Renal pelvis (tissue), 12 donors: ENCODE data around the gene SFXN2. TPM values are rescaled to one million over a fixed set of nuclear protein-coding genes. Genes with fewer than 3 reads are reported as not detected.
"Not testable (repeated sequence)": the region's sequence is repeated elsewhere in the genome, so short reads cannot be mapped to it uniquely, and the experiment has no call there.

Source experiments
- DNase-seq: peaks from one replicate; pipeline ENCODE4 v3.0.0-alpha.2; 2013
- long read RNA-seq, 16 experiments: transcript quantifications; one replicate each; lab custom pipeline, GENCODE V29; 2026
- polyA plus RNA-seq, 3 donors: library from polyadenylated mRNA; unstranded; fragments of 120-200 nt; gene quantifications; one replicate each; pipeline ENCODE4 v1.2.1, GENCODE V29; 2013; ENCODE audit not compliant: insufficient read length in 3 of 3

SFXN2 gene
- 10 to 100 TPM; 53.6 to 80.0 (median 70.4) TPM for polyA plus RNA-seq
- long read RNA-seq, donor 1, full-length matches to known transcripts = 13 of 18 reads
- long read RNA-seq, donor 1, partial matches to known transcripts = 0 of 18 reads
- long read RNA-seq, donor 1, other reads (novel, unspliced or antisense) = 5 of 18 reads
- long read RNA-seq, donor 2, full-length matches to known transcripts = 7 of 7 reads
- long read RNA-seq, donor 2, partial matches to known transcripts = 0 of 7 reads
- long read RNA-seq, donor 2, other reads (novel, unspliced or antisense) = 0 of 7 reads
- long read RNA-seq, donor 3, full-length matches to known transcripts = 7 of 7 reads
- long read RNA-seq, donor 3, partial matches to known transcripts = 0 of 7 reads
- long read RNA-seq, donor 3, other reads (novel, unspliced or antisense) = 0 of 7 reads
- long read RNA-seq, donor 4, full-length matches to known transcripts = 4 of 4 reads
- long read RNA-seq, donor 4, partial matches to known transcripts = 0 of 4 reads
- long read RNA-seq, donor 4, other reads (novel, unspliced or antisense) = 0 of 4 reads
- long read RNA-seq, donor 5, full-length matches to known transcripts = 4 of 4 reads
- long read RNA-seq, donor 5, partial matches to known transcripts = 0 of 4 reads
- long read RNA-seq, donor 5, other reads (novel, unspliced or antisense) = 0 of 4 reads
- long read RNA-seq, donor 6, full-length matches to known transcripts = 3 of 3 reads
- long read RNA-seq, donor 6, partial matches to known transcripts = 0 of 3 reads
- long read RNA-seq, donor 6, other reads (novel, unspliced or antisense) = 0 of 3 reads
- long read RNA-seq, donor 7, full-length matches to known transcripts = 4 of 4 reads
- long read RNA-seq, donor 7, partial matches to known transcripts = 0 of 4 reads
- long read RNA-seq, donor 7, other reads (novel, unspliced or antisense) = 0 of 4 reads
- long read RNA-seq, donor 8 = 0 reads
- long read RNA-seq, donor 9, full-length matches to known transcripts = 15 of 15 reads
- long read RNA-seq, donor 9, partial matches to known transcripts = 0 of 15 reads
- long read RNA-seq, donor 9, other reads (novel, unspliced or antisense) = 0 of 15 reads
- long read RNA-seq, donor 10, full-length matches to known transcripts = 12 of 19 reads
- long read RNA-seq, donor 10, partial matches to known transcripts = 7 of 19 reads
- long read RNA-seq, donor 10, other reads (novel, unspliced or antisense) = 0 of 19 reads
- long read RNA-seq, donor 11, full-length matches to known transcripts = 8 of 8 reads
- long read RNA-seq, donor 11, partial matches to known transcripts = 0 of 8 reads
- long read RNA-seq, donor 11, other reads (novel, unspliced or antisense) = 0 of 8 reads
- long read RNA-seq, donor 12, full-length matches to known transcripts = 10 of 10 reads
- long read RNA-seq, donor 12, partial matches to known transcripts = 0 of 10 reads
- long read RNA-seq, donor 12, other reads (novel, unspliced or antisense) = 0 of 10 reads
- long read RNA-seq, donor 13, full-length matches to known transcripts = 5 of 5 reads
- long read RNA-seq, donor 13, partial matches to known transcripts = 0 of 5 reads
- long read RNA-seq, donor 13, other reads (novel, unspliced or antisense) = 0 of 5 reads
- long read RNA-seq, donor 14 = 0 reads
- long read RNA-seq, donor 15, full-length matches to known transcripts = 5 of 5 reads
- long read RNA-seq, donor 15, partial matches to known transcripts = 0 of 5 reads
- long read RNA-seq, donor 15, other reads (novel, unspliced or antisense) = 0 of 5 reads
- long read RNA-seq, donor 16, full-length matches to known transcripts = 12 of 12 reads
- long read RNA-seq, donor 16, partial matches to known transcripts = 0 of 12 reads
- long read RNA-seq, donor 16, other reads (novel, unspliced or antisense) = 0 of 12 reads

DNA sequence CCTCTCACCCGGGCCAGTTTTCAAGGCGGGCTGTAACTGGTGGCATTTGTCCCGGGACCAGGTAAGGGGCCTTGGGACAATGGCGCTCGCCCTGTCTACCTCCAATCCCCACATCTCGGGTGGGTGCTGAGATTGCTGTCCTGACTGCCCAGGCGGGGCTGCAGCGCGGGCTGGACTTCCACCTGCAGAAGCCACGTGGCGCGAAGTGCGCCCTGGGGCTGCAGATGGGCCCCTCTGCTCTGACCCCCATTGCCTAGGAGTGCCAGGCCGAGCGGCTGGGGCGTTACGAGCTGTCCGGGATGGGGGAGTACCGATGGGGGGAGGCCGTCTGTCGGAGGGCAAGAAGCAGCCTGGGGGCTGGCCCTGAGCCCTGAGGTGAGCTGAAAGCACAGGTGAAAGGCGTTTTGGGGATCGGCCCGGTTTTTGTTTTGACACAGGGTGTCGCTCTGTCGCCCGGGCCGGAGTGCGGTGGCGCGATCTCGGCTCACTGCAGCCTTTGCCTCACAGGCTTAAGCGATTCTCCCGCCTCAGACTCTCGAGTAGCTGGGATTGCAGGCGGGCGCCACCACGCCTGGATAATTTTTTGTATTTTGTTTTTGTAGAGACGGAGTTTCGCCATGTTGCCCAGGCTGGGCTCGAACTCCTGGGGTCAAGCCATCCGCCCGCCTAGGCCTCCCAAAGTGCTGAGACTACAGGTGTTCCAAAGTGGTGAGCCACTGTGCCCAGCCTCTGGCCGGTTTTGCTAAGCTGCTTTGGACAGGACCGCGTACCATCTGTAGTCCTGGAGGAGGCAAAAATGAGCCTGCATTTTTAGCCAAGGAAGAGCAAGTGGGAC is at the start of gene SFXN2:
Gene SFXN2 (plus strand): TSS at position 16 of the 835 bp plus-strand sequence. CDS start 12,001 bp downstream, outside the sequence.
- no peak for DNase-seq

GRCh38 chr10:102665904-102666509 is 48.4 kb upstream of the SFXN2 start:
- DNase-seq = no peak

GRCh38 chr10:102667411-102667810 is 47.0 kb upstream of the SFXN2 start:
- not testable (repeated sequence) for DNase-seq

- no peak for DNase-seq
Measured at GRCh38 chr10:102668326-102669107, 45.9 kb upstream of the SFXN2 start.

DNA sequence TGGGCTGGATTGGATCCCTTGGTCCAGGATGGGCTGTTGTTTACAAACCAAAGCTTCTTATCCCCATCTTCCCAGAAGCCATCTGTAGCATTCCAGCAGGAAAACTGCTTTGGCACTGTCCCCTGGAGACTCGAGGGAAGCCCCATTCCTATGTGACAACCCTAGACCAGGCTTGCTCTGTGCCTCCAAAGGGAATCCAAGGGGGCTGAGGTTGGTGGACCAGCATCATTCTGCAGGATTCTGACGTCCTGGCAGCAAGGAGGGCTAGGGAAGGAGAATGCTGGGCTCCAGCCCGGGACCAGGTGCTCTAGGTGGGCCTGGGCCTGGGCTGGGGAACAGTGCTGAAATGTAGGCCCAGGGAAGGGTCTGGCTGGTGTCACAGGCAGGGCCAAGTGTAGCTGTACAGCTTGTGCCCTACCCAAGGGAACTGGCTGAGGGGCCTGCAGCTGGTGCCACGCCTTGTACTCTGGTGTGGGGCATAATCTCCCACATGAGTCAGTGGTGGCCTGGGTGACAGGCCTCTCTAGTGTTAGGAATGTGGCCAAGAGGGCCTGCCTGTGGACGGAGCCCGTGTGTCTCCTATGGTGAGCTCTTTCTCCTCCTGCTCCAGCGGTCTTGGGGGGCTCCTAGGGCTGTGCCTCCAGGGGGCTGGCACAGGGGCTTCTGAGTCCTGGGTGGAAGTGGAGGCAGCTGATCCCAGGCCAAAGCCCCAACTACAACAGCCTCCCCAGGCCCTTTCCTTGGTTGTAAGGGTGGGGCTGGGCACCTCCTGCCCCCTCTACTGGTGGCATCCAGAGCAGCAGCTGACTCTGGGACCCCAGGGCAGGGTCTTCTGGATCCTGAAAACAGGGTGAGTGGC is 45.0 kb upstream of the SFXN2 start:
- no peak for DNase-seq

DNA sequence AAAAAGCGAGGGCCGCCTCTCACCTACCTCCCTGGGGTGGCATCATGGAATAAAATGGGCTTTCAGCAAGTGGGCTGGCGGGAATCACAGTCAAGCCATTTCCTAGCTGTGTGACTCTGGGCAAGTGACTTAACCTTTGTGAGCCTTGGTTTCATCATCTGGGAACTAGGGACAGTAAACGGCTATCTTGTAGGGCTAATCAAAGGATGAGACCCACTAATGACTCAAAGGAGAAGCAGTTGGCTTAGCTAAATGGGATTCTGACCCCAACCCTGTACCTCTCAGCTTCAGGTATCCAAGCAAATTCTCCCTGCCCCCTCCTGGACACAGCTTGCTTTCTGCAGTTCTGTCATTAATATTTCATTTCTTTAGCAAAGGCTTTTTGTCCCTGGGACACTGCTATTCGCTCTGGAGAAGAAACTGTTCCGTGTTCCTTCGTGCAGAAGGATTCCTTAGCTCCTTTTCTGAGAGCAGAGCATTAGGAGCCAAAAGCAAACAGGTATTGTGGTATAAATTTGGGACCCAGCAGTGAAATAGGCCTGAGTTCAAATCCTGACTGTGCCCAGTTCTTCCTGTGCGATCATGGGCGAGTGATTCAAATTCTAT is 44.3 kb upstream of the SFXN2 start:
- no peak for DNase-seq

DNA sequence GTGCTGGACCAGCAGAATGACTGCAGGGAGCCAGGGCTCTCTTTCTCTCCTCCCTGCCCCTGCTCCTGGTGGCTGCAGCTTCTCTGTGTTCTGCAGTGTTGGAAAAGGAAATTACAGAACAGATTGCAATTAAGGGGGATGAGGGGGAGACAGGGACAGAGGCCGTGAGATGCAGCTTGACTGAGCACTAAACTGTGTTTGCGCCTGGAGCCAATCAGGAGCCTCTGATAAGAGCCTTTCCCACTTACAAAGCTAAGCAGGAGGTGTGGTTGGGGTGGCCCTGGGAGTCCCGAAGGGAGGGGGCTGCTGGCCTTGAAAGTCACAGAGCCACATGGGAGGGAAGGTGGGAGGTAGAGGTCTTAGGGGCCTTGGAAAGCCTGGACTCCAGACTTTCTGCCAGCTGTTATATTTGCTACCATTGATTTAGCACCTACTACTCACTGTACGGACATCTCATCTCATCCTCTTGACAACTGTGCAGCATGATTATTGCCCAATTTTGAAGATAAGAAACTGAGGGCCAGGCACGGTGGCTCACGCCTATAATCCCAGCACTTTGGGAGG is 43.5 kb upstream of the SFXN2 start:
- no peak for DNase-seq

DNA sequence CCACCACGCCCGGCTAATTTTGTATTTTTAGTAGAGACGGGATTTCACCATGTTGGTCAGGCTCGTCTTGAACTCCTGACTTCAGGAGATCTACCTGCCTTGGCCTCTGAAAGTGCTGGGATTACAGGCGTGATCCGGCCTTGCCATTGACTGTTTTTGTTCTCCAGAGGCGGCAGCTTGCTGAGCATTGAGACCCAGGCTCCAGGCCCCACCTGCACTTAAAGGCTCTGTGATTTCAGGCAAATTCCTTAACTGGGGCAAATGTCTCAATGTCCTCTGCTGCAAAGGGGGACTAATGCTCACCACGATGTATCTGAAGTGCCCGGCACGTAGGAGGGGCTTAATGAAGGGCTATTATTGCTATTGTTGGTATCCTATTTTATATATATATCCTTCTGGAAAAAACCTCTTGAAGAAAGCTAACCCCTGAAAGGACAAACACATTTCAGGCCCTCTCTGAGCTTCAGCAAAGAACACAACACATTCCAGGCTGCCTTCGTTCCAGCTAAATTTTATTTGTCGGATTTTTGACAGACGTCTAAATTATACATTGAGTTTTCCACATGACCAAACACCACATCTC is 41.1 kb upstream of the SFXN2 start:
- no peak for DNase-seq

- no peak for DNase-seq
Measured at GRCh38 chr10:102673819-102674511, 40.5 kb upstream of the SFXN2 start.

GRCh38 chr10:102674566-102674965 is 39.9 kb upstream of the SFXN2 start:
- DNase-seq = no peak

DNA sequence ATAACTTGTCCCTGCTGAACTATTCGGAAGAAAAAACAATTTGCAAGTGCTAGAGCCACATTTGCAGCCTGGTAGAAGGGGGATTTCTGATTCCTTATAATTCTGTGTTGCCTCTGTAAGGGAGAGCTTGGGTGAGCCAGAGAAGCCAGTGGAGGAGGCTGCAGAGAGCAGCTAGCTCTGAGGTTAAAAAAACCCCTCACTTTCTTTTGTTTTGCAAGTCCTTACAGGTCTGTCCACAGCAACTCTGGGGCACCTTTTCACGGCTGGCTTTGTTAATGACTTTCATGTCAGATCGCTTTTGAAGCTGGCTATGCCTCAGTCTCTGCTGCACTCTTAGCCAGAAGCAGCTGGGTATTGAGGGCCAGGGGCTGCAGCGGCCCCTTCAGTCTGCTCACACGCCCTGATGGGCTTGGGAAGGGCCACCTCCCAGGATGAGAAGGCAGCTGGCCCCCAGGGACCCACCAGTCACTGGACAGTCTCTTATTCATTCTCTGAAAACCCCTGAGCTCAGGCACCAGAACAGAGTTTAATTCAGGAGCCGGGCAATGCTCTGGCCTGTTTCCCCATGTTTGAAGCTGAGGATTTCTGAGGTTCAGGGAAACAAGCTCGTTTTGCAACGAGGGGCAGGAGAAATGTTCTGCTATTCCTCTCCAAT is 39.3 kb upstream of the SFXN2 start:
- DNase-seq = no peak

DNA sequence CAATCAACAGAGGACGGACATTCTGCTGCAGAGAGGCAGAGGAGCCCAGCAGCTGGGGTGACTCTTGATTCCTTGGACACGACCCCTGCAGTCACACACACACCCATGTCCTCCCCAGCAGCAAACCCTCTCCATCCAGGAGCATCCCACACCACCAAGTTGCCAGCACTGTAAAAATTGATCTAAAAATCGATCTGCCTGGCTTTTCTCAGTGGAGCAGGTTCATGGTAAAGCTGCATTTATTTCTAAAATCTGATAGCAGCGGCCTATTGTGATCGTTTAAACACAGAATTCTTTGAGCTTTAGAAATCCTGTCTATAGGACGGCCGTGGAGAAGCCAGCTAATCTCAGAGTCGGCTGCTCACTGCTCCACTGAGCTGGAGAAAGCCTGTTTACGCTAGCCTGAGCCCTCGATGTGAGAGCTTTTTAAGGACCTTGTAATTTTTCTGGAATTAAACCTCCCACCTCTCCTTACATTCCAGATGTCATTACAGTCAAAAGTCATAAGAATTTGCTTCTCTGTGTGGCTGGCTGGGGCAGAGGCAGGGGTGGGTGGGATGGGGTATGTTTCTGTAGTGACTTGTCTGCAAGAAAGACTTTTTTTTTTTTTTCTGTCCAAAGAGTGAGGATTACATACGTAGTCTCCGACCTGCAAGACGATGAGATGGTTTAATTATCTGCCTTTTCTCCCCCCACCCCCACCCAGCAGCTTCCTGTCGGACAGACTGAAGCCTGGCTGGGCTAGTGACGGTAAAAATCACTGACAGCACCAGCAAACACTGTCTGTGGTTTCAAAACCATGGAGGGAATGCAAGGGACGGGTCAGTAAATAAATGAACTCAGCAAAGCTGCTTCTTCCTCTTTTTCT is 38.5 kb upstream of the SFXN2 start:
- no peak for DNase-seq

GRCh38 chr10:102676534-102677315 is 37.7 kb upstream of the SFXN2 start:
- no peak for DNase-seq
